ENCODE data around the gene TIAM1.

Gene TIAM1

DNA sequence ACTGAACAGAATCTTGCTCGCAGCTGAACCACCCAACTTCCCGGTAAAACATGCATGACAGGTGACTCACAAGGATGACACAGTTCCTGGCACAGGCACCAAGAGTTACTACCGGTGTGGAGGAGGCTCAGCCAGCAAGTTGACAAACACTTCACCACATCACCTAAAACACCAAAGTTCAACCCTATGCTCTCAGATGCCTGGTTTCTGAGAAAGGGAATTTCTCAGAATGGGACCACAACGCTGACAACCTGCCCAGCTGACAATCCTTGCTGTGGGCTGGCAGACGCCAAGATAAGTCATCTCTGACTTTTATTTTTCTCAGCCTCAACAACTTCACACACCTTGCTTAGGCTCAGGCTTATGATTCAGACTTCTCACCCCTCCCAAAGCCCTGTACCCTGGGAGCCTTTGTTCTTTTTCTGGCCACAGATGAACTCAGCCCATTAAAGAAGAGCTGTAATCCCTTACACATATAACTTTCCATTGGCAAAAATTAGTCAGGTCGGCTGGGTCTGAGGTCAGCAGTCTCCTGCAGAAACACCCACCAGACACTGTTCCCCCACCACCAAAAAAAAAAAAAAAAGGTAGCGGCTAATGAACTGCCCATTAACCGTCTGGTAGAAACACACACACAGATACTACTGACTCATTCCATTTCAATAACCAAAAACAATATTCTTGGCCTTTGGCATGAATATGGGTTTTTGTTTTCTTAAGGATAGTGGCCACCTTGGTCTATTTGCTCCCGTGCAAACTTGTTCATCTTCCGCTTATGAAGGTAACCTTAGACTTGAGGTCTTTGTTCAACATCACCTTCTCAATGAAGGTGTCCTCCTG lies 10.8 kb upstream of the TIAM1 start:
- peak; percentile 95 for DNase-seq (ENCODE audit: low spot score)

DNA sequence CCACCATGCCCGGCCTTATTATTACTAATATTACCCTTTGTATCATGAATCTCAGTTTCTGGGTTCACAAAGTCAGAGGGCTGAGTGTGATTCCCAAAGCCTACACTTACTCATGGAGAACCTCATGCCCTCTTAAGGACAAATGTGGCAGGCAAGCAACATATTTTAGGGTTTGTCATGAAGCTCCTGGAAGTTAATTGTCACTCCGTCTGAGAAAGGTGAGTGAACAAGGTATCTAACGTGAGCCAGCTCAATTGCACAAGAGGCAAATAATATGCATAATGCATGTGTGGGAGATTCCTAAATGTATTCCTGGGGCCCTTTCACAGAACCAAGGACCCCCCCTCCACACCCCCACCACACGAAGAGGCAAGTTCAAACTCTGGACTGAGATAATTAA lies 10.1 kb upstream of the TIAM1 start:
- no peak for DNase-seq (ENCODE audit: low spot score)

DNA sequence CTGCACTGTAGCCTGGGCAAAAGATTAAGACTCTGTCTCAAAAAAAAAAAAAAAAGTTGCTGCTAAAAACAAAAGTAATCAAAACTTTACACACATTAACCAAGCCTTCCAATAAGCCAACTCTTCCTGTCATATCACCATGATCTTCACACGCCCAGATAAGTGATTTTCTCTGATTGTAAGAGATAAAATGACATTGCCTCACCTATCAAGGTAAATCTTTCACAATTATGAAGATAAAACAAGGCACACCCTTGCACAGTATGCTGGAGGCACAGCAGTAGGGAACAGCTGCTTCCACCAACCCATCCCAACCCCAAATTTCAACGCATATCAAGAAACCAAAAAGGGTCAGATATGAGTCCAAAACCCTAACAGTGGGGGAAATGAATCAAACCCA lies 8.8 kb upstream of the TIAM1 start:
- DNase-seq (ENCODE audit: low spot score): peak; percentile 76

DNA sequence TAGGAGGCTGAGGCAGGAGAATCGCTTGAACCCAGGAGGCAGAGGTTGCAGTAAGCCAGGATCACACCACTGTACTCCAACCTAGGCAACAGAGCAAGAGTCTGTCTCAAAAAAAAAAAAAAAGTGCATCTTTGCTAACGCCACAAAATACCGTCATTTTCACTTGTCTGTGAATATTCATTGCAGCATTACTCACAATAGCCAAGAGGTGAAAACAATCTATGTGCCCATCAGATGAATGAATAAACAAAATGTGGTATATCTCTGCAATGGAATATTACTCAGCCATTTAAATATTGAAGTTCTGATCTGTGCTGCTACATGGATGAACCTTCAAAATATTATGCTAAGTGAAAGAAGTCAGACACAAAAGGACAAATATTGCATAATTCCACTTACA lies 7.9 kb upstream of the TIAM1 start:
- no peak for DNase-seq (ENCODE audit: low spot score)

DNA sequence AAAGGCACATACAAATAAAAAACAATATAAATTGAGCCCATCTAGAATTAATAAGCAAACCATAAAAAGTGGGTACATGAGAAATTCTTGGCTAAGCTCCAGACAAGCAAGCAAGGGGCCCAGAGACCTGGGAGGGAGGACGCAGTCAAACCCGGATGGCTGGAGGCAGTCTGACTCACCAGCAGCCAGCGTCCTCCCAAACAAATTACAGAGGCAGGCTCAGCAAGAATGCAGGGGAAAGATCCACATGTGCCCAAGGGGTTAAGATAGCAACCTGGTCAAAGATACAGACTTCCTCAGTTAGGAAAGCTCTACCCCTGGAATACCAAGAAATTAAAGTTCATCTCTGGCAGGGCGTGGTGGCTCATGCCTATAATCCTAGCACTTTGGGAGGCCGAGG lies 7.4 kb upstream of the TIAM1 start:
- DNase-seq (ENCODE audit: low spot score): no peak

DNA sequence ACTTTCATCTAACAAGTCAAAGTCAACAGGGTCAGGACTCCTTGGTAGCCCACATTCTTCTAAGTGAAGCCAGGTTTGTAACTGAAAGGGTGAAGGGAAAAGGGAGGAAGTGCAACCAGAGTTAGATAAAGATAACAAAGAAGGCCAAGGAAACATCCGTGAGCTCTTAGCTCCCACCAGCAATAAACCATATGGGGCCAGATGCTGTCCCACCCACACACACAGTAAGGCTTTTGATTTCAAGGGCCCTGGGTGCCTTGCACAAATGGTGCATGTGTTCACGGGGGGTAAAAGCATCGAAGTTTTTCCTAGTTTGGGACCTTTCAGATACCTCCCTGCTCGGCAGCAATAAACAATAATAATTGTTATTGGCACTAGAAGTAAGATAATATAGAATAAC lies 5.1 kb upstream of the TIAM1 start:
- DNase-seq (ENCODE audit: low spot score): no peak

DNA sequence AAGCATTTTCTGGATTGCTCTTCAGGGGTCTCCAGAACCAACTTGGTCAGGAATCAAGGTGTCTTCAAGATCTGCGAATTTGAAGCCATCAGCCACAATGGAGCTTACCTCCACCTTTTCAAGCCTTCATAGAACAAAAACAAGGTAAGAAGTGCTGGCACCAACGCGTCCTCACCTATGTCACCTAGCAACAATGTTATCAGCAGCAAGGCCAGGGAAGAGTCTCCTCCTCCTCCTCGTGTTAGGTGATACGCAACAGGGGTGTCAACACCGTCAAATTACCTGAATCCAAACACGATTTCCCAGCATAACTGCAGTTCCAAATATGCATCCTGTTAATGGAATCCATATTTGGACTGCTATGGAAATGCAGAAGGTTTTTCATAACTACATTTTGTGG lies 4.1 kb upstream of the TIAM1 start:
- DNase-seq (ENCODE audit: low spot score): no peak

DNA sequence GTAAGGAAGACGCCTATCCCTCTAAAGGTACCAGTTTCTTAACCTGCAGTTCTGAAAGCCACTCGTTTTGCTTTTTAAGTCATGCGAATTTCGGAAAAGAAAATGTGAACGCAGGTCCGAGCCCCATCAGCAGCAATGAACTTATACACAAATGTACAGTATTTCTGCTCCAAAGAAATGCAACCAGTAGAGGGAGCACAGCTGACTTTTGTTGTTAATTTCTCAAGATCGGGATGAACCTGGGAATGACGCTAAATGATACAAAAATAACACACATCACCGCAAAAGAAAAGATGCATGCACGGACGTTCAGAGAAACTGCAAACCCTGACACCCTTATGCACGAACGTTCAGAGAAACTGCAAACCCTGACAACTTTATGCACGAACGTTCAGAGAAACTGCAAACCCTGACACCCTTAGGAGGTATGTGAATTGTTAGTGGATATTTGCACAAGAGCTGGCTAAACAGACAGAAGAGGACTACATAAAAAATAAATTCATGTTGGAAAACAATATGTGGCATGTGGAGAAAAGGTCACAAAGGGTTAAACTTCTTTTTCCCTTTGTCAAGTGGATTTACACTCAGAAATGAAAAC lies 3.5 kb upstream of the TIAM1 start:
- no peak for DNase-seq (ENCODE audit: low spot score)

DNA sequence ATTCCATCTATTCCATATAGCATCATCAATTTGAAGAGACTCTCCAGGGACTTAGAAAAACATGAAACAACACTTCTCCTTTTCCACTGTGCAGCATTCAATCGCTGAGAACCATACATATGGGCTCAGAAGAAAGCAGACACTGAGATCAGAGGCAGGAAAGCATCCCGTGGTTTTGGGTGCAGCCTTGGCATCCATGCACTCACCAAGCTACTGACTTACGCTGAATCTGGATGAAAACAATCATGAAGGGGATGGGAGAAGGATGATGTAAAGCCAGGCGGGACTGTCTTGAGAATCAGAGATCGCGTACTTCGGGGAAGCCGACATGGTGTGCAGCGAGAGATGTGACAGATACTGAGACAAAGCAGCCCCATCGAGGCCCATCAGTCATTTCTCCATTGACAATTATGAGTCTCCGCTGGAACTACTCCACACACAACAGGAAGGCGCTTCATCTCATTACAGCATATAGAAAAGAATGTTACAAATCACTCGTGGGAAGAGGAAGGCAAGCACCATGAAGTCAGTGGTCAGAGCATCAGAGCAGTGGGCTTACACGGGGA lies 2.3 kb upstream of the TIAM1 start:
- peak; percentile 49 for DNase-seq (ENCODE audit: low spot score)

DNA sequence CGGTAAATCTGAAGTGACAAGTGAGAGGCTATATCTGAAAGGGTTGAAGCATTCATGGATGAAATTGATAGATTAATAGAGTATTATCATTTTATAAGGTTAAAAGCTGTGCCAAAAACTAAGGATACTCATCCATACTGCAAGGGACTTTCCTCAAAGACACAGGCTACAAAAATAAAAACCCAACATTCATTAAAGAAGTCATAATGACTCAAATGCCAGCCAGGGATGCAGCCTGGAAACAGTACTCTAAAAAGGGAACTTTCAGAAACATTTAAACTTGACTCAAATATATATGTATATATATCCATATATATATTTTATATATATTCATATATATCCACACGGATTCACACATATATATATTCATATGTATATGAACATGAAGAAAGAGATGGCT lies 1.1 kb upstream of the TIAM1 start:
- no peak for DNase-seq (ENCODE audit: low spot score)

DNA sequence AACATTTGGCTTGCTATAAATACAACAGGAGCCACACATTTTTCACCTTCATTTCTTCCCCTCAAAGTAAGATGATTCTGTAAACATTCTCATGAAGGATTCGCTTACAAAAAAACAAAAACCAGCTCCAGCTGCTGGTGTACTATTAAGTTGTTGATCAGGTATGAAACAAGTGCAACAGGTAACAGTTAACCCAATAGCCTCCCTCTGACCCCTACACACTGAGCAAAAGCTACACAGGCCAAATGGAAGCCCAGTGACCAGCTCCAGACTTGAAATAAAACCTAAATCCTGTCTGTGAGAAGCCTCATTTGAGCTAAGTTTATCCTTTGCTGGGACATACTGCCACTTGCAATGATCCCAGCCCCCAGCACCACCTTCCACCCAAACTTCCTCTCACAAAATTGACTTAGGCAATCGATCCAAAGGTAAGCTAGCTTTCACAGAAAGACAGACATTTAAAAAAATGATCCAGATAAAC lies 991 bp downstream of the TIAM1 start:
- no peak for DNase-seq (ENCODE audit: low spot score)

DNA sequence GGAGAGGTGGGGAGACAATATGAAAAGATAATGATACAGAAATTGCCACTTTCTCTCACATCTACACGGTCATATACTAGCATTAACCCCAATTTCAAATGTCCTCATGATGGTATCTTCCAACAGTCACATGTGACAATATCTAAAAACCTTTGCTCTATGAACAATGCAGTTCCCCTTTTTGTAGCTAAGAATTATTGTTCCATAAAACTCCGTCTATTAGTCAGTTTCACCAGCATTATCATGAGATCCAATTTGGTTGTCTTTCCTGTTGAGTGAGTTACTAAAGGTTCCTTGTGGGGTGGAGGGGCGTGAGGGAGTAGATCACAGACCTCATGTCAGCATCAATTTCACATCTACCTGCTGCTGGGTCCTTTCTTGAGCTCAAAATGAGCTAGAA lies 1.7 kb downstream of the TIAM1 start:
- DNase-seq (ENCODE audit: low spot score): no peak

DNA sequence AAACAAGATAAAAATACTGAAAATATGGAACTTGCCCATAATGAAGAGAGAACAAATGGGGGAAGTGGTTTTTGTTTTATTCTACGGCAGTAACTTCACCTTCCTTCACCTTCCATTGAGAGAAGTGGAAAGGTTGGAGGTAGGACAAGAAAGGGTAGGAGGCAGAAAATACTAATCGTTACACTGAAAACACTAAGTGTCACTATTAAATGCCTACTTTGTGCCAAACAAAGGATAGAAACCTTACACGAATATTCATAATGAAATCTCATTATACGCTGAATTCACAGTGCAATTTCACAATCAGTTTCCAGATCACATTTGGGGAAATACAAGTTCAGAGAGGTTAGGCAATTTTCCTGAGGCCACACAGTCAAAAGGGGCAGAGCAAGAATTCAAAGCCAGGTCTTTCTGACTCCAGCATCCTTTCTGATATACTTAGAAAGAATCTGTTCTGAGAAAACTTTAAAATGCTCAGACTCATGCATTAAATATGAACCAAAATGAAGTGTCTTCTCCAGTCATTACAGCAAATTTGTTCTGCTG lies 3.0 kb downstream of the TIAM1 start:
- DNase-seq (ENCODE audit: low spot score): peak; percentile 70

DNA sequence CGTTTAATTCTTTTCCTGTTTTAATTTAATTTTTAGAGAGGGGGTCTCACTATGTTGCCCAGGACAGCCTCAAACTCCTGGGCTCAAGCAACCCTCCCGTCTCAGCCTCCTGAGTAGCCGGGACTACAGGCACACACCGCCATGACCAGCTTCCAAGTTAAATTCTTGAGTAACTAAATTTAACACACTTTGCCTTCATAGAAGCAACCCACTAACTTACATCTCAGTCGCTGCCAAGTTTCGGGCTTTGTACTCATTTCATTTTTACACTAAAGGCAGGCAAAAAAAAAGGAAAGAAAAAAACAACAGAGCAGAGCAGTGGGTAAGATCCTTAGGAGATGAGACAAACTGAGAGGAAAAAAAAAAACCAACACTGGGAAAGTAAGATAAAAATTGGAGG lies 3.5 kb downstream of the TIAM1 start:
- DNase-seq (ENCODE audit: low spot score): no peak

DNA sequence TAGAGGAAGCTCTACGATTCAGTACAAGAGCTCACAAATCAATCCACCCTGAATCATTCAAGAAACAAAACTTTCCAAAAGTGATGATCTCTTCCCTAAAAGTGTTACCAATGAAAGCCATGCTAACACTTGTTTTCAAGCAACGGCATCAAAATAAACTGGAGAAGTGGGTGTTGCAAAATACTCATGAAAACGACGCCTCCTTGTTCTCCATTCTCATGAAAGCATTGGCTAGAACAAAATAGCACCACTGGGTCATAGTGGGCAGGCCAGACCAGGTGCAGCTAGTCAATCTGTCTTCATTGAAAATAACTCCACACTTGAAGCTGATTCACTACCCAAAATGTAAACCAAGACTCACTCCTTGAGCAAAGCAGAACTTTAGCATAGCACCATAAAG lies 4.3 kb downstream of the TIAM1 start:
- no peak for DNase-seq (ENCODE audit: low spot score)

DNA sequence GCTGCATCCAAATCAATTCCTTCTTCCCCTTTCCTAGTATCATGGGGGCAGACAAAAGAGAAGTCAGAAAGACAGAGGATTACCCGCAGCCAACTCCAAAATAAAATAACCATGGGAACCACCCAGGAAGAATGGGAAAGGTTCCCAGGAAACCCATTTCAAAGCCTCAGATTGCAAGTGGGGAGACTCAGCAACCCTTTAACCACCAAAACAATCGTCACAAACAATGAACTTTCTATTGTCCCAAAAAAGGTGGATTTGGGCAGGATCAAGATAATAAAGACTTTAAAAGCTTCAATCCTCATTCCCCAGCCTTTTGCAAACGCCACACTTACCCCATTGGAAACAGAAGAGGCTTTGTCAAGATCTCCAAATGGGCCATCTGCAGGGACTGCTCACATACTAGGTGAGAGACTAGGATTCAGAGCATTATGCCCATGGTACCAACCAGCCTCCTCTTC lies 5.1 kb downstream of the TIAM1 start:
- no peak for DNase-seq (ENCODE audit: low spot score)

DNA sequence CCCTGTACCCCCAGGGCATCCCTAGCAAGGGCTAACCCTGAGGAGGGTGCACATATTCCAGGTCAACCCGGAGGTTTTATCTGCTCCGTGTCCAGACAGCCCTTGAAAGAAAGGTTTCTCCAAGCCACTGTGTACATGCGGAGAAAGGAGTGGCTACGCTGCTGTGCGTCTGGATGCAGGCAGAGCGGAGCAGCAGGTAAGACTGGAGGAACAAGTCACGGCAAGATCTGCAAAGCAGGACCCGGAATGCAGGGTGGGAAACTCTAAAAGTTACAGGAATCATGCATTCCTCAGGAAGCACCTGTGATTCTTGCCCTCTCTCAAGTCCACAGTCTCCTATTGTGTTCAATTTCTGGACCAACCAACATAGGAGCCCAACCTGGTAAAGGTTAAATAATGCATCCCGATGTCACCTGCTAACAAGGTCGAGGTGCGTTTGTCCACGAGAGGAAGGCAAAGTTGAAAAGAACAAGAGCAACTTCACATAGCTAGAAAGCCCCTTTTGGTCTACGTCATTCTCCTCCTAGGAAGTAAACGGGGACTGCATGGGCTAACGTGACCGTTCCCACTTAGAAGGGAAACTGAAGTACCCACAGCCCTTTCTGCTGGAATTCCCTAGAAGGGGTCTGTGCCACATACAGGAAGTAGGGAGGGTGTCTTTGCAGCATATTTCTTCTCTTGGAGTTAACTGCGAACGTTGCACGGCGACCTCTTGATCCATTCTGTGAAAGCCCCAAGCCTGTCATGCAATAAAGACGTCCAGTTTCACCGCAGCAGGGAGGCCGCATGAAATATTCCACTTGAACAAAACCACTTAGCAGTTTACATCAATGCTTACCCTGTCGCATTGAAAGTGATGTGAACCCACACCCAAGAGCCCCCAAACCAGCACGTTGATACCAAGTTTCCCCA lies 5.8 kb downstream of the TIAM1 start:
- no peak for DNase-seq (ENCODE audit: low spot score)

DNA sequence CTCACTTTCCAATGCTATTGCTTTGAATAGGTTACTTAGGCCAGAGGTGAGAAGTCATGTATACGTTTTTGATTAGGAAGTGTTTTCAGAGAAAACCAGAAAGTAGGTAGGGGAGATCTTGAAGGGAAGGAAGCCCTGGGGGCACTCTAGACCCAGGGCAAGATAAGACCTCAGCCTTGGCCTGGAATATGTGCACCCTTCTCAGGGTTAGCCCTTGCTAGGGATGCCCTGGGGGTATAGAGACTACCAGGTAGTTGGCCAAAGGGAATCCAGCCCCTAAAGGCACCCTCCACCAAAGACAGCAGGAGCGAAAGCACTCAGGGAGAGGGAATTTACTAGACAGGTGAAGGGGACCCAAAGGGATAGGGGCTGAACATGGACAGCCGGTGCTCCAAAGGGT lies 7.0 kb downstream of the TIAM1 start:
- DNase-seq (ENCODE audit: low spot score): no peak

DNA sequence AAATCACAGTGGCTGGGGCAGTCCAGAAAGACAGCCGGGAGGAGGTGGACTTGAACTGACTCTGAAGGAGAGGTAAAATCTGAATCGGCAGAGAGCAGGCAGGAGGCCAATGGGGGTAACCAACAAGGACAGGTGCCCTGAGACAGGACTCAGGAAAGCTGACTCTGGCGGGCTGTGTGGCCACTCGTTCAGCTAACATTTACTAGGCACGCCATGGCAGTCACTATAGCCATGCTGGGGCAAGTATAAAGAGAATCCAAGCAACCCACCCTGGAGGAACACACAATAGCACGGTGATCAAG lies 7.4 kb downstream of the TIAM1 start:
- DNase-seq (ENCODE audit: low spot score): no peak

DNA sequence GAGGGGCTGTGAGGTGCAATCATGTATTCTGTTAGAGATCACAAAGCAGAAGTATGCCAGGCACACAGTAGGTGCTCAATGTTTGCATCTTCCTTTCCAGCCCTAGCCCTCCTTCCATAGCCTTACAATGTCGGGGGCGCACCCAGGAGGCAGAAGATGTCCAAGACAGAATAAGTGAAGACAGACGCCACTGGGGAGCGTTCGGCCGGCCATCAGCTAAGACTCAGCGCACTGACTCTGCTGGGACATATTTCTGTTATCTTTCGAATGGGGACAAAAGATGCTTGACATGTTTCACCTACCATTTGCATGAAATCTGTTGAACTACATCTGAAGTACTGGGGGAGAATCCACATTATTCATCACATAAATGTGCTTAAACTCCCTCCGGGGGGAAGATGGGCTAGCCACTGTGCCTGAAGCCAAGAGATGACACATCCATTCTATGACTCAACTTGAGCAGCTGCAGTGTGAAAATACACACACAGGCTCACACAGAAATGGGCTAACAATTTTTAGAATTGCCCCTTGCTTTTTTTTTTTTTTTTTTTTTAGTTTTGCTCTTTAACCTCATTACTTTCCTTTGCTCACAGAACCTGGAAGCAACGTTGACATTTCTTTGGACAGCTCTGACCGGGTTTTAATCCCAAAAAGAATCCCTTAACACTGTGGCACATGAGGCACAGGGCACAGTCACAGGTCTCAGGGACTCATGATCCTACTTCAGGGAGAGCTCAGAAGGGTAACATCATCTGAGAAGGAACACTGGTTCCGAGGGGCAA lies 7.9 kb downstream of the TIAM1 start:
- peak; percentile 62 for DNase-seq (ENCODE audit: low spot score)

DNA sequence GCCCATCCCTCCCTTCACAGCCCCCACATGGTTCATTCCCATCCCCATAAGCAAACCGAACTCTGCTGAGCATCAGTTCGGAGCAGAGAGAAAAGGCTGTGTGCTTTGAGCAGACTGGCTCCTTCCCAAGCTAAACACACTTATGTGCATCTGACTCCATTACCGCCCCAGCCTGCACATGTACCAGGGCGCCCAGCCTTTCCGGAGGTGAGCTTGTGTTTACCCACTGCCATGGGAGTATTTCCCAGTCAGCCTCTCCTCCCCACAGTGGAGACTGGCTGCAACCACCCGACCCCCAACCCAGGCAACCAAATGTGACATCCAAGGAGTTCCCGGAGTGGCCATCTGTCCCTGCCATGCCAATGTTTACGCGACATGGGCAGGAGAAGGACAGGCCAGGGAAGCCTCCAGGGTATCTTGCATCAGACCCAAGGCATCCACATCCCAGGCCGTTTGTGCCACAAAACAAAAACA lies 9.4 kb downstream of the TIAM1 start:
- DNase-seq (ENCODE audit: low spot score): no peak

All from activated CD4-positive, alpha-beta T cell treated with anti-CD3 and anti-CD28 coated beads, Interleukin-2, Interleukin-4, amounts not matched to agents 100 ng/mL and 50 ng/mL, durations not matched to agents 16 hours and 8 hours (primary cell).